Activated T-cell treated with anti-CD3 and anti-CD28 coated beads for 4 hours (primary cell): ENCODE results near the gene MTG2.

Experiments
- DNase-seq: peaks from one replicate; pipeline ENCODE4 v3.0.0-alpha.2; 2020

The MTG2 gene

DNA sequence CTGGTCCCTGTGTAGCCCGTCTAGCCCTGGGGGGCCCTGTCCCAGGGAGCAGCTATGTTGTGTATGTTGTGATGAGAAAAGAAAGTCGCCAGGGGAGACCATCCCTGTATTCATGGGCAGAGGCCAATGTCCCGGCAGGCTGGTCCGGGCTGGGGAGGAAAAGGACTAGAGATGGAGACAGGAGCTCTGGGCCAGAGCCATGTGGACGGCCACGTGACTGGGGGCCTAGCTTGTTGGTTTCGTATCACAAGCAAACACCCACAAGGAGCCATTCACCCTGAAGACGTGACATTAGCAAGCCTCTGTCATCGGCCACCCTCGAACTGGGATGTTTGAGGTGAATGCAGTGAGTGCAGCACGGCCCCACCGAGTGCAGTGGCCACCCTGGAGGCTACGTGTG lies 40.1 kb downstream of the MTG2 start:
- DNase-seq = no peak

DNA sequence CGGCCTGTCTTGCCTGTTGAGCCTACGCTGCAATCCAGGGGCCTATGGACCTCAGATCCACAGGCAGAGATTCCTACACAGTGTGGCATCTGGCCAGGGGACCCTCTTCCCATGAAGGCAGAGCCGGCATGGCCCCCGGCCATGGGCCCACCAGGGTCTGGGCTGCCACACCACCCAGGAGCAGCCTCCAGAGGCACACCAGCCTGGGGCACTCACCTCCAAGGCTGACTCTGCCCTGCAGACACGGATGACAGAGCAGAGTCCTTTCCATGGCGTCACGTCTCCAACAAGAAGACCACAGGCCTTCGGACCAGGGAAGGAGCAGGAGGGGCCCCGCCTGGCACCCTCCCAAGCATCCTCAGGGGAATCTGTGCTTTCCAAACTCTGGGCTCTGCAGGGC lies 40.7 kb downstream of the MTG2 start:
- DNase-seq = no peak

DNA sequence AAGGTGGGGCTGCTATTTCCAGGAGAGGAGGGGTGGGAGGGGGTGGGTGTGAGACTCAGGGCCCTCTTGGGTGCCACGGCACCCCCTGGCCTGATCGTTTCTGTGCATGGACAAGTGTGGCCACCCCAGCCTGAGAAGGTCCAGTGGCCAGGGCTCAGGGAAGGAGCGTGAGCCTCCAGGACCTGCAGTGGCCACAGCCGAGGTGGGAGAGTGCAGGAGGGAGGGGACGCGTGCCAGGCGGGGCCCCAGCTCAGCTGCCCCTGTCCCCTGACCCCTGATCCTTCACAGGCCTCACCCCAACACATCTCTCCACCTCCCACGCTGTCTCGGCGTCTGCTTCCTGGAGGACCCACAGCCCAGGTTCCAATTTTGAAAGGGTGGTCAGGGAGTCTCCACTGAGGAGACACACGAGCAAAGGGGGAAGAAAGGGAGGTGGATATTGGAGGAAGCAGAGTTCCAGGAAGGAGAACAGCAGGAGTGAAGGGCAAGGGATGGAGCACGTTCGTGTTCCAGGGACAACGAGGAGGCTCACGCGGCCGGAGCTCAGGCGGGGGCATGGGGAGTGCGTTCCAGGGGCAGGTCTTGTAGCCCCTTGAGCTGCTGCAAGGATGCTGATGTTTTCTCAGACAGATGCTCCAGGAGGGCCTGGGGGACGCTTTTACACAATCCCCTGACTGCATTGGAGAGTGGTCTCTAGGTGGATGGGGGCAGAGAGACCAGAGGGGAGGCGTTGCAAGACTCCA lies 41.5 kb downstream of the MTG2 start:
- no peak for DNase-seq

DNA sequence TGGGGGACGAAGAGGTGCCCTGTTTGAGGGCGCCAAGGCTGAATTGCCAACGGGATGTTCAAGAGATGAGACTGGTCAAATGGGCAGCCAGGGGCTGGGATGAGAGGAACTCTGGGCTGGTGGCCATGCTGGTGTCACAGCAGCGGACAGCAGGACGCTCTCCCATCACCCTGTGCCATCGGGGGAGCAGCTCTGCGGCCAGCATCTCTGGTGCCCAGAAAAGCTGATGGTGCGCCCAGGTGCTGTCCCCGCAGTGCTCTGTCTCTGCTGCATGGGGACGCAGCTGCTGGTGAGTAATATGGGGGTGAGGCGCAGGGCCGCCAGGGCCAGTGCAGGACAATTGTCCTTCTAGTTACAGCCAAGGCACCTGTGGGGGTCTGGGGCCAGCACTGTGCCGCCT lies 42.2 kb downstream of the MTG2 start:
- DNase-seq = no peak

DNA sequence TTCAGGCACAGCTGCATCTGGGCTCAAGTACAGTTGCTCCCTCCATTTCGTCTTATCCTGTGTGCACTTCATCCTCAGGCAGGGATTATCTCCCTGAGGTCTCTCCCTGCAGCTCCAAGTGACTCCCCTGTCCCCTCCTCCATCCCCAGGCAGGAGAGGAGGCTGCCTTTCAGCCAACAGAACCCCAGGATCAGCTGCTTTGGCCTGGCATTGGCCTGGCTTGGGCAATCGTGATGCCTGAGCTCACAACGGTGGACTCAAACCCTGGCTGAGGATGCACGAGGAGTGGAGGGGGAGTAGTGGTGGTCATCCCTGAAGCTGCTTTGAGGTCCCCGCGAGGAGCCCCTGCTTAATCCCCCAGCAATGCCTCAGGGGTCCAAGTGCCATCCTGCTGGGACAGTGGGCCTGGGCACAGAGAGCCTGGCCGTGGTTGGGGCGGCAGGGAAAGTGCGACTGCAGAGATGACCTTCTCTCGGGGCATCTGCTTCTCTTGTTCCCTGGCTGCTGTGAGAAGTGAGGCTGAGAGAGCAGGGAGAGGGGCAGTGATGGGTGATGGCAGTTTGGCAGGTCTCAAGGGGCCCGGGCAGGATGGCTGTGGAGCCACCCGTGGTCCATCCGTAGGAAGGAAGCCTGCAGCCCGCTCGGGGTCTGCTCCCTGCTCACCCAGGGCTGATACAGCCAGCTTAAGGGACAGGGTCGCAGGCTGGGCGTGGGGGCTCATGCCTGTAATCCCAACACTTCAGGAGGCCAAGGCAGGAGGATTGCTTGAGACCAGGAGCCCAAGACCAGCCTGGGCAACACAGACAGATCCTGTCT lies 43.2 kb downstream of the MTG2 start:
- no peak for DNase-seq

DNA sequence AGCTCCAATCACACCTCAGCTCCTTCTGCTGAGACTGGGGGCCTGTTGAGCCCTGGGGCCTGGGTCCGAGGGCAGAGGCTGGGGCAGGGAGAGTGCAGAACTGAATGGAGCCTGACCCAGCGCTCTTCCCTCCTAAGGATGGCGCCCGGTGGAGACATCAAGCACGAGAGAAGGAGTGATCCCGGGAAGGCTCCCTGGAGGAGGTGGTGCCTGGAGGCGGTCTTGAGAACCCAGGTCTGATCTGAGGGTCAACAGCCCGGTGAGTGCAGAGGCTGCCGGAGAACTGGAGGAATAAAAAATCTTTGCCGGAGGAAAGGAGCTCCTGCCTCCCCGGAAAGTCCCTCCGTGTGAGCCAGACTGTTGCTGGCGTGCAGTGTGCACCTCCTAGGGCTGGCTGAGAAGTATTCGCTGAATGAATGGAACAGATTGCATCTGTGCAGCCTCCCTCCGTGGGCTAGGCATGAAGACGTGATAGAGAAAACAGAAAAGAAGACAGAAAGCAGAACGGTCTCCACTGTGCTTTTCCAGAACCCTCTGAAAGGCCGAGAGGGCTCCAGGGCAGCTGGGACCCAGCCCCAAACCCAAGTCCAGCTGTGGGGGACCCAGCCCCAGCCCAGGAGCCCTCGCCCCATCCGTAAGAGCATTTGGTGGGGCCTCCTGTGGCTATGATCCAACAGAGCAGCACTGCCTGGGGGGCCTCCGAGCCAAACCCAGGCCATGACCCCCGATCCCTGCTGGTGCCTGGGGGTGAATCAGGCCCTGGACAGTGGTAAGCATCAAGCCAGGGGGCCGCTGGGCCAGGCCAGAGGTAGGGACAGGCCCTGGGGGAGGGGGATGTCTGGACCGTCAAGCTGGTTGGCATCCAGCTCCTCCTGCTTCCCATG lies 44.1 kb downstream of the MTG2 start:
- no peak for DNase-seq

DNA sequence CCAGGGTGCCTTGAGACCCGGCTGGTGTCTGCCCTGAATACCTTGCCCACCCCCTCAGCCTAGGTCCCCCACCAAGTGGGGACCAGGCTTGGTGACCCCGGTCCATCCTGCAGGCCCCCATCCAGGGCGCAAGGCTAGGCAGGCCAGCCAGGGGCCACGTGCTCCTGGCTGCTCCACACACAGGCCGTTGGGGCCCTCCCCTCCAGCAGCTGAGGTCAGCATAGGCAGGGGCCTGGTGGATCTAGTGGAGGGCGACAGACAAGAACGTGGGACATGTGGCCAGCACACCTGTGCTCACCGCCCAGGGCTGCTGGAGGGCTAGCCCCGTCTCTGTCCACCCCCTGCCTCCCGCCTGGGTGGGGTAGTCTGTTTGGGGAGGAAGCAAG lies 44.8 kb downstream of the MTG2 start:
- no peak for DNase-seq

DNA sequence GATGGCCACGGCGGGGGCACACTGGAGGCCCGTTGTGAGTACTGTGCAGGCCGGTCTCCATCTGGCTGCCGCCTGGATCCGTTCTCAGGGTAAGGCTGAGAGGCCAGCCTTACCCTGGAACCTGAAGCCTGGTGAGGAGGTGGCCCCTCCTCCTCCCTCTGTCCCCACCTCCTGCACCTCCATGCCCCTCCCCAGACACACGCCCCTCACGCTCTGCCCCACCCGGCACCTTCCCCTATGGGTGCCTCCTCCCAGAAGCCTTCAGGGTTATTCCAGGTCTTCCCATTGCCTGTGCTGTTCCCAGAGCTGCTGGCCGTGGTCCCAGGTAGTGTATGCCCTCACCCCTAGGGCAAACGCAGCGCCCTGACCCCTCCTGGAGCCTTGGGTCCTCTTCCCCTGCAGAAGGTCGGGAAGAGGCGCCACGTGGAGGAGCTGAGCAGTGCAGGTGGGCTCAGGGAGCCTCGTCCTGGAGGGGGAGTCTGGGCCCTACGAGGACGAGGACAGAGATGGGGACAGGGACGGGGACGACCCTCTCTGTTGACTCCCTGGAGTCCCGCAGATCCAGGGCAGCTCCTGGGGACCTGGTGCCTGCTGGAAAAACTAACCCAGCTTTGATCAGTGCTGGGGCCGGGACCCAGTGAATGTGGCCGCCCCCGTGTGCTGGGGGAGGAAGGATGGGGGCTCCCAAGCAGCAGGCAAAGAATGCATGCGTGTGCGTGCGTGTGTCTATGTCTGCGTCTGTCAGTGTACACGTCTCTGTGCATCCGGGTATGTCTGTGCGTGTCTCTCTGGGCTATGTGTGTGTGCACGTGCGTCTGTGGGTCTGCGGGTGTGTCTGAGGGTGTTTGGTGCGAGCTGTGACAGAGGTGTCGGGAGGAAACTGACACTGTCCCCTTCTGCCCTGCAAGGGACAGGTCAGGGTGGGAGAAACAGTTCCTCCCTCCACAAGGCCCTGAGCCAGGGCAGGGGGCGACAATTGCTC lies 45.4 kb downstream of the MTG2 start:
- DNase-seq = no peak

DNA sequence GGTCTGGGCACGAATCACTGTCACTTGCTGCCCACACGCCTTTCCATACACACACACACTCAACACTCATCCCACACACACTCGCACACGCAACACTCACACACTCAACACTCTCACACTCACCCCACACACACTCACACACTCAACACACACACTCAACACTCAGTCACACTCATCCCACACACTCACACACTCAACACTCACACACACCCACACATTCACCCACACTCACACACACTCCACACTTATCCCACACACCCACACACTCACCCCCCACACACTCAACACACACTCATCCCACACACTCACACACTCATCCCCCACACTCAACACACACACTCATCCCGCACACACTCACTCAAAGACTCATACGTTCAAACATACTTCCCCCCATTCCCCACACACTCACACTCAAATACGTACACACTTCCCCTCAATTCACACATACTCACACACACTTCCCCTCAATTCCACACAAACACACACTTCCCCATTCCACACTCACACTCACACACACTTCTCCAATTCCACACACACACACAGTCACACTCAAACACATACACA lies 46.2 kb downstream of the MTG2 start:
- DNase-seq = no peak

DNA sequence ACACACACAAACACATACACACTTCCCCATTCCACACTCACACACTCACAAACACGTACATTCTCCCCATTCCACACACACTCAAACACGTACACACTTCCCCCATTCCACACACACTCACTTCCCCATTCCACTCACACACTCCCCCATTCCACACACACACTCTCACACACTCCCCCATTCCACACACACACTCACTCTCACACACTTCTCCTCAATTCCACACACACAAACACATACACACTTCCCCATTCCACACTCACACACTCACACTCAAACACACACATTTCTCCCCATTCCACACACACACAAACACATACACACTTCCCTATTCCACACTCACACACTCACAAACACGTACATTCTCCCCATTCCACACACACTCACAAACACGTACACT lies 46.8 kb downstream of the MTG2 start:
- no peak for DNase-seq

DNA sequence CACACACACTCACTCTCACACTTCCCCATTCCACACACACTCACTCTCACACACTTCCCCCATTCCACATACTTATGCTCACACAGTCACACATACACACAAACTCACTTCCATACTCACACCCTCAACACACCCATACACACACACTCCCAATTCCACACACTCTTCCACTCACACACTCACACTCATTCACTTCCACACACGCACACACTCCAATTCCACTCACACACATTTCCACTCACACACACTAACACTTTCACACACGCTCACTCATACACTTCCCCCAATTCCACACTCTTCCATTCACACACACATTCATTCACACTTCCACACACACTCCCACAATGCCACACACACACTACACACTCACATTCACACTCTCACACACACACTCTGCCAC lies 47.4 kb downstream of the MTG2 start:
- DNase-seq = no peak

DNA sequence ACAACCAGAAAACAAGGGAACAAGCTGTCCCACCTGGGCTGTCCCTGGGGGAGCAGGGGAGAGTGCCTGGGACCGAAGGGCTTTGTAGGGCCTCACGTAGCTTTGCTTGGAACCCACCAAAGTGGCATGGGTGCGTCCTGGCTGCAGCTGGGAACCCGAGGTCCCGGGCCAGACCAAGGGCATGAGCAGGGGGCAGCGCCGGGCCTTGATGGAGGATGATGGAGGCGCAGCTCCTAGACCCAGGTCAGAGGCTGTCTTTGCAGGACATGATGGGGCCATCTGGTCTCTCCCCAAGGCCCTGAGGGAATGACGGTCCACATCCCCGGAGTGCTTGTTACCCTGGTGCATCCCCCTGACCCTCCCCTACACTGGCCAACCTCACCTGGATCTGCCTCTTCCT lies 47.9 kb downstream of the MTG2 start:
- no peak for DNase-seq

DNA sequence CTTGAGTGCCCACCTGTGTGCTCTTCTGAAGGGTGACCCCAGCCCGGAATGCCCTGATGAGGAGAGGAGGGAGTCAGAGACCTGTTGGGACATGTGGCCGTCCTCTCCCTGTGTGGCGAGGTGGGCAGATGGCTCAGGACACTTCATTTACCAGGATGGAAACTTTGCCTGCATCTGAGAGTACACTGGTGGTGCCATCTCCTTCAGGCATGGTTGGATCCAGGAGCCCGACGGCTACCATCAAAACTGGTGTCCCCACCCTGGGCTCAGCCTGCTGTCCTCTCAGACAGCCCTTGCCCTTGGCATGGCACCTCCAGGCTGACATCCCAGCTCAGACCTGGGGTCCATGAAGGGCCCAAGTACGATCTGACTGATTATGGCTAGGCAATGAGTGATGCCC lies 48.5 kb downstream of the MTG2 start:
- DNase-seq = no peak

DNA sequence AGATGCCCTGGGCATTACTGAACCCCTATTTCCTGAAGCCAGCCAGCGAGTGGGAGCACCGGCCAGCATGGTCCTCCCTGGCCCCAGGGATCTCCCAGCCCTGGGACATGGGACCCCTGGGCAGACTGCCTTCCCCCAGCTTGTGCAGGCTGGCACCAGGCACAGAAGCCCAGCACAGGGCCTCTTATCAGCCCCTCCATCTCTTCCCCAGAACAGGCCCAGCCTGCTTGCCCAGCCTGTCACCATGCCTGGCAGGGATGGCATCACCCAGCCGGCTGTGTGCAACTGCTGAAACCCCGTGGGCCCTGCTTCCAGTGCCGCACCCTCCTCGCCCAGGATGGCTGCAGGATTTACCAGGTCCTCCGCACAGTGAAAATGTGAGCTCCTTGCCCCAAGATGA lies 49.4 kb downstream of the MTG2 start:
- DNase-seq = no peak

DNA sequence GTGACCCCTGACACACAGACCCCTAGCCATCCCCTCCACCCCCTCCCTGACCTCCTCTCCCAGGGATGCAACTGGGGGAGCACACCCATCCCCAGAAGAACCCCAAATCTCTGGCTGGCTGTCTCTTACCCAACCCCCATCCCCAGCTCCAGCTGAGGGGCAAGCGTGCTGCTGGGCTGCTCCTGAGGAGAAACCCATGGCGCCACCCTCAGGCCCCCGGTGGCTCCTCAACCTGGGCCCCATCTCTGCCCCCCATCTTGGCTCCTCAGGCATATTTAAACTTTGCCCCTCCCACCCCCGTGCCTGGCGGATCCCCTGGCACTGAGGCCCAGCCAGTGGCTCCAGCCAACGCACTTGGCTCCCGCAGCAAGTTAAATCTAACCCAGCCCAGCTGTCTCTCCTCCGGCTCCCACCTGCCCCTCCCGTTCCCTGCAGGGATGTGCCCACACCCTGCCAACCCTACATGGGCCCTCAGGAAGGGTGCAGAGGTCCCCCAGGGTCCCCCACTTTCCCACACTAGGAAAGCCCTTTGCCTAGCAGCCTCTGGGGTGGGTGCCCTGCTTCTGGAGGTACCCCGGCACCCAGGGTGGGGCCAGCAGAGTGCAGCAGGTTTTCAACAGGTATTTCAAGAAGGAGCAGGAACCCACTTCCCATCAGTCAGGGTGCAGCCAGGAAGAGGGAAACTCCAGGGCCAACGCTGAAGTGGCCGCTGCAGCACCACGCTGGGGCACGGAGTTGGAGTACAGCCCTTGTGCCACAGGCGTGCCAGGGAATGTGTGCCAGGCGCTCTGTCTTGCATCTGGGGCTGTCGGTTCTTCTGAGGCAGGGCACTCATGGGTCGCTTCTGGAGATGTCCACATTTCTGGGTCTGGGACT lies 50.2 kb downstream of the MTG2 start:
- no peak for DNase-seq

DNA sequence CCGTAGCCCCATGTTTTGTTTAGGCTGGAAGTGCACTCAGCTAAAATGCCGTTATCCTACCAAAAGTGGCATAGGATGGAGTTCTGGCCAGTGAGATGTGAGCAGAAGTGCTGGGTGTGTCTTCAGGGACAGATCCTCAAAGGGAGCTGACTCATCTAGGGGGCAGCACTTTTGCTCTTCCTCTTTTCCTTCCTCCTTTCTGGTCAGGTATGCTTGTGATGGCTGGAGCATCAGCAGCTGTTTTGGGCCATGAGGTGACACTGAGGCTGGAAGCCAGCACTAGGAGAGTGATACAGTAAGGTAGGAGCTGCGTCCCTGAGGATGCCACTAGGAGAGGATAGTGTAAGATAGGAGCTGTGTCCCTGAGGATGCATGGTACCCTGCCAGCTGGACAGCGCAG lies 50.9 kb downstream of the MTG2 start:
- DNase-seq = no peak

DNA sequence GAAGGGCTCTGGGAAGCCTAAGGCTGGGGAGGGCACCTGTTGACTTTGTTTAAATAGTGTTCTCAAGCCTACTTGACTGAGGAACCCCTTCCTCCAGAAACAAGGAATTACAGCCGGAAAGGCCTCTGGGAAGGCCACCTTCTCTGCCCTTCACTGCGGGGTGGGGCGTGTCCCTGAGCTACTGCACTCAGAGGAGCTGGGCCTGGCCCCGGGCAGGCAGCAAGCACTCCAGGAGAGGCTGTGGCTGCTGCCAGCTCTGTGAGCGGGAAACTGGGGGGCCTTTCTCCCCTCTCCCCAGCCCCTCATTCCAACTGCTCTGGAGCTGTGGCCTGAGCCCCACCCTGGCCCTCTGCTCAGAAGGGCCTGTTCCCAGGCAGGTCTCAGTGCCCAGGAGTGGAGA lies 51.5 kb downstream of the MTG2 start:
- no peak for DNase-seq

DNA sequence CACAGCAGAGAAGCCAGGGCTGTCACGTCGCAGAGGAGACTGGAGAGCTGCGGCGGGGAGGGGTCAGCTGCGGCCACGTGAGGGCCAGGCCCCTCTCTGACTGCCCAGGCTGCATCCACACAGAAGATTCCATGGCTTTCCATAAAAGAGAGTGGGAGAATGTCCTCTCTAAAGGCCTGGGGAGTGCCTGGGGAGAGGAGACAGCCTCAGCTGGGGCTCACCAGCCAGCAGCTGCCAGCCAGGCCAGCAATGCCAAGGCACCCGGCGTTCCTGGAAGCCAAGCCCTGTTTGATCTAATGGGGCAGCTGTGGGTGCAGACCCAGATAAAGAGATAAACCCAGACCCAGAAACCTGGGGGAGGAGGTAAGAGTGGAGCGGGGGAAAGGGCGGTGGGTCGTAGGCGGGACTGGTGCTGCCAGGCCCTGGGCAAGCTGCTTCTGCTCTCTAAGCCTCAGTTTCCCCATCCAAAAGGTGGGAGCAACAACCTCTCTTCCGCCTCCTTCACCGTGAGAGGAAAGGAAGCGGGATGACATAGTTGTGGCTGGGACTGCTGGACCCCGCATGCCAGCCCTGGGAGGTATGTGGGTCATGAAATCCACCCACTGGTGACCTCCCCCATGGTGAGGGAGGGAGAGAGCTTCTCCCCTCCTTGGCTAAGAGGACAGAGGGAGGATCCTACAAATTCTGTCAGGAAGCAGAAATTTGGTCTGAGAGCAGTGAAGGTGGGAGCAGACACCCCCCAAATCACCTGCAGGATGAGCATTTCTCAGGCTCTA lies 52.4 kb downstream of the MTG2 start:
- no peak for DNase-seq

DNA sequence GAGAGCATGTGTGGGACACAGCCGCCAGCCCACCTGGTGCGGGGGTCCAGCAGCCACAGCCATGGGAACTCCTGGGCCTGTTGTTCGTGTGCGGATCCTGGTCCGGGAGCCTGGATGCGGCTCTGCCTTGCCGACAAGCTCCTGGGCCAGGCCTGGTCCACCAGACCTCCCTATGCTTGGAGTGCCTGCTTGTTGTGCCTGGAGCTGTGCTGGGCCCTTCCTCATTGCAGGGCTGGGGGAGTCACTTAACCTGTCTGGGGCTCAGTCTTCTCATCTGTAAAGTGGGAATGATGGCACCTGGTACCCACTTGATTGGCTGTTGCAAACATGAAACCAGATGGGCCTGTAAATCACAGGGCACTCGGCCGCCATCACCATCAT lies 52.9 kb downstream of the MTG2 start:
- DNase-seq = no peak

DNA sequence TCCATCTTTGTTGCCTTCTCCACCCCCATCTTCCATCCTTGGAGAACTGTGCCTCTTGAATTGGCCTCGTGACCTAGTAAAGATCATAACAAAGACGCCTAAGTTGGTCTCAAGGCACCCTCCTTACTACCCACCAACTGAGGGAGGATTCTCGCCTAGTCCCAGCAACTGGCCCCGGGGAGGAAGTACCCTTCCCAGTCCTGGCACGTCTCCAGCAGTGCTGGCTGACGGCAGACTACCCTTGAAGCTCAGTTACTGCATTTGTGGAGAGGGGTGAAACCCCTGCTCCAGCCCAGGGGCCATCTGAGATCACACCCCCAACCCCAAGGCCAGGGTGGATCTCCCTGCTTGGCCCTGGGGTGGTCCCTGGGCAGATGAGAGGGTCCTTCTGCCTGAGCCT lies 53.4 kb downstream of the MTG2 start:
- no peak for DNase-seq
